ENCODE results near the gene PCSK1N. TPM values are rescaled to one million over a fixed set of nuclear protein-coding genes. Genes with fewer than 3 reads are reported as not detected.

The PCSK1N gene
- total RNA-seq, 1 experiment from 2014 or later: 19.5 TPM

- H3K4me3 Mint-ChIP-seq (ENCODE audit: unreplicated experiment): peak overlapping the region; percentile 98
- CTCF ChIA-PET: interaction anchor here (0.6 to 1.1 kb wide), 4 partner anchors 10 to 354 kb away, joined by 3 to 4 read pairs (median 3); no protein-coding TSS in a partner anchor
- intact Hi-C loops (cut with micrococcal nuclease; ENCODE audit: unreplicated experiment): loop anchor here (1.0 to 5.0 kb wide), 5 partner anchors 40 to 115 kb away; partner anchors contain the start of genes GLOD5, PIM2, PQBP1 and SUV39H1
- no peaks in the 10 kb centered on the region for H3K9me3 Mint-ChIP-seq (ENCODE audit: unreplicated experiment)
- peak overlapping the region; percentile 58 for H3K4me3 ChIP-seq (ENCODE audit: low read depth, low read length)
- H3K4me1 ChIP-seq: no peaks in the 10 kb centered on the region; the same call in 1 of the 2 replicates
- H3K27me3 ChIP-seq (replicated peaks; ENCODE audit: control insufficient read depth, insufficient read depth, low read length): no peaks in the 10 kb centered on the region
- H3K27ac Mint-ChIP-seq (ENCODE audit: unreplicated experiment): peak overlapping the region; percentile 99
- H3K36me3 Mint-ChIP-seq (ENCODE audit: insufficient read depth, unreplicated experiment): peaks cover 27% of the 10 kb centered on the region
- no peak for TF ChIP-seq CTCF (IDR thresholded peaks at IDR 0.05; ENCODE audit: insufficient read depth in 1 of 2, low read depth in 1 of 2, low read length in 1 of 2, severe bottlenecking in 1 of 2, unreplicated experiment in 1 of 2)
- BruUV-seq (replicated peaks): no TSS peak
- peak; percentile 91 to 93 for DNase-seq
- POLR2A ChIA-PET: interaction anchor here (0.6 to 1.8 kb wide), 7 partner anchors 65 to 399 kb away, joined by 3 to 22 read pairs (median 7); partner anchors contain the start of genes PQBP1, SLC35A2 and TIMM17B
- no peaks in the 10 kb centered on the region; the same call in 1 of the 2 replicates for H3K36me3 ChIP-seq (ENCODE audit: control insufficient read depth, insufficient read depth, low read length)
- H3K27me3 Mint-ChIP-seq (ENCODE audit: insufficient read depth, unreplicated experiment): no peaks in the 10 kb centered on the region
- peaks cover 20% of the 10 kb centered on the region for H3K4me1 Mint-ChIP-seq (ENCODE audit: low read depth, unreplicated experiment)
- H3K9me3 ChIP-seq: no peaks in the 10 kb centered on the region
Observed at GRCh38 chrX:48802089-48802904, 33.1 kb downstream of the PCSK1N start.

DNA sequence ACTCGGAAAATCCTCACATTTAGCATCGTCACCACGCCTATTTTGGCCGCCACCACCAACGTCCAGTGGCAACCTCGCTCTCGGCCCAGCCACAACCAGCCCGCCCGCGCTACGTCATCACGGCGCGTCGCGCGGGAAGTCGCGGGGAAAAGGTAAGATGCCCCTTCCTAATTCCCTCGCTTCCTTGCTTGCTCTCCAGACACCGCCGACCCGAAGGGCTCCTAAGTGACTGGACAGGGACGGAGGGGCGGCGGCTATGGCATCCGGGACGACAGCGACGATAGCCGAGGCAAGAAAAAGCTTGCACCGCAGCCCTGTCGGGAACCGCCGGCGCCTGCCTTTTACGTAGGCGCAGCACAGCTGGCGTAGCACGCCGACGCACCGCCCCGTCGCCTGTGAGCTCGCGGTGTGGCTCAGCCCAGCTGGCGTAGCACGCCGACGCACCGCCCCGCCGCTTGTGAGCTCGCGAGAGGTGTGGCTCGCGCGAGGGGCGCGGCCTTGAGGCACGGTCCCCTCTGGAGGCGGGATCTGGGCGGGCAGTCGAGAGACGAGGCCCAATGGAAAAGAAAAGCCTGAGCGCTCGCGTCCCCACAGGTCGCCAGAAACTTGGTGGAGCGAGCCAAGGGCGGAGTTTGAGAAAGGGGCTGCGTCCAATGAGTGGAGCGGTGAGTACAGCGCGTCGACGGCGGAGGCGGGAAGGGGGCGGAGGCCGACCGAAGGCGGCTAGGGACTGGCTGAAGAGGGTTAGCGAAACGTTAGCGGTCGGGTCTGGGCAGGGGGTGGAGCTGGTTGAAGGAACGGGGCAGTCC is 33.9 kb downstream of the PCSK1N start, which contains the start of gene HDAC6:
TSS of gene HDAC6 (plus strand) at position 788 of the 809 bp plus-strand sequence. CDS start 626 bp downstream, outside the sequence.
- Mint-ChIP-seq H3K4me1 (ENCODE audit: low read depth, unreplicated experiment) (peaks cover 20% of the 10 kb centered on the region), H3K4me3 (ENCODE audit: unreplicated experiment) (peak within 1 kb of the TSS; percentile 98), H3K27ac (ENCODE audit: unreplicated experiment) (peak within 1 kb of the TSS; percentile 99), H3K36me3 (ENCODE audit: insufficient read depth, unreplicated experiment) (peaks cover 27% of the 10 kb centered on the region), H3K27me3 (ENCODE audit: insufficient read depth, unreplicated experiment) (no peaks in the 10 kb centered on the region), H3K9me3 (ENCODE audit: unreplicated experiment) (no peaks in the 10 kb centered on the region)
- Histone ChIP-seq H3K4me3 (ENCODE audit: low read depth, low read length) (peak within 1 kb of the TSS; percentile 69), H3K27me3 (replicated peaks; ENCODE audit: control insufficient read depth, insufficient read depth, low read length) (no peaks in the 10 kb centered on the region), H3K4me1 (no peaks in the 10 kb centered on the region; the same call in 1 of the 2 replicates), H3K36me3 (ENCODE audit: control insufficient read depth, insufficient read depth, low read length) (no peaks in the 10 kb centered on the region; the same call in 1 of the 2 replicates), H3K9me3 (no peaks in the 10 kb centered on the region)
- intact Hi-C loops (cut with micrococcal nuclease; ENCODE audit: unreplicated experiment): loop anchor here (1.0 to 5.0 kb wide), 5 partner anchors 39 to 116 kb away; partner anchors contain the start of genes GLOD5, PIM2, PQBP1 and SUV39H1
- ChIA-PET CTCF (interaction anchor here (0.6 to 1.1 kb wide), 5 partner anchors 11 to 354 kb away, joined by 3 to 4 read pairs (median 3); partner anchors contain the start of gene PCSK1N), POLR2A (interaction anchor here (0.6 to 1.8 kb wide), 7 partner anchors 64 to 400 kb away, joined by 3 to 22 read pairs (median 7); partner anchors contain the start of genes PQBP1, SLC35A2 and TIMM17B)
- TF ChIP-seq CTCF (IDR thresholded peaks at IDR 0.05; ENCODE audit: insufficient read depth in 1 of 2, low read depth in 1 of 2, low read length in 1 of 2, severe bottlenecking in 1 of 2, unreplicated experiment in 1 of 2): no peak
- no TSS peak for BruUV-seq (replicated peaks)
- peak; percentile 96 to 97 for DNase-seq

Data from Caco-2 (cell line).